HG02852 (cell line): Measurements from ENCODE around the gene PIK3R3.

Source experiments
- ATAC-seq: cut with Tn5 transposase; IDR thresholded peaks from one replicate; pipeline ENCODE4 v1.9.1; 2021; ENCODE audit warnings: mild to moderate bottlenecking, moderate library complexity; ENCODE audit not compliant: unreplicated experiment

PIK3R3 gene

DNA sequence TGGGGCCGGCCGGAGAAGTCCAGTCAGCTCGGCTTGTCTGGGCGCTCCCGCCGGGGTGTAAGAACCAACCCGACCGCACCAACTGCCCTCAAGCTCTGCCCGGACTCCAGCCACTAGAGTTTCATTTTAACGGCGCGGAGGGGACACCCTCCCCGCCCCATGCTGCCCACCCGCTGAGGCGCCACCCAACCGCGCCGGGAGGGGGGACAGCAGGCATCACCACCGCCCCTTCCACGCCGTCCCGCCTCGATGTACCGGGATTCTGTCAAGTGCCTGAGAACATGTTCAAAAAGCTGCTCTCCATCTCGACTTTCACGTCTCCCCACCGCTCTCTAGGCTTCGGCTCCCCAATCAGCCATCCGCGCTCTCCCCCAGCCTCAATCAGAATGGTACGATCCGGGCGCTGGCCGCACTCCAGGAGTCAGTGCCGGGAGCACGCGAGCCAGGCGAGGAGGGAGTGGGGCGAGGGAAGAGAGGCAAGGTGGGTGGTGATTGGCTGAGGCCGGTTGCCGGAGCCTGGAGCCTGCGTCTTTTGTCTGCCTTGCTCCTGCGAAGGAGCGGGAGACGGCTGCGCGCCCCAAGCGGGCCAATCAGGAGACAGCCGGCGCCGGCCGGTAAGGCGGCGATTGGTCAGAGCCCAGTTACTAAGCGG lies at the start of gene PIK3R3:
Gene PIK3R3 (minus strand): TSS at position 101 of the 652 bp plus-strand sequence. CDS start 677 bp downstream, outside the sequence.
- peak; percentile 90 for ATAC-seq

DNA sequence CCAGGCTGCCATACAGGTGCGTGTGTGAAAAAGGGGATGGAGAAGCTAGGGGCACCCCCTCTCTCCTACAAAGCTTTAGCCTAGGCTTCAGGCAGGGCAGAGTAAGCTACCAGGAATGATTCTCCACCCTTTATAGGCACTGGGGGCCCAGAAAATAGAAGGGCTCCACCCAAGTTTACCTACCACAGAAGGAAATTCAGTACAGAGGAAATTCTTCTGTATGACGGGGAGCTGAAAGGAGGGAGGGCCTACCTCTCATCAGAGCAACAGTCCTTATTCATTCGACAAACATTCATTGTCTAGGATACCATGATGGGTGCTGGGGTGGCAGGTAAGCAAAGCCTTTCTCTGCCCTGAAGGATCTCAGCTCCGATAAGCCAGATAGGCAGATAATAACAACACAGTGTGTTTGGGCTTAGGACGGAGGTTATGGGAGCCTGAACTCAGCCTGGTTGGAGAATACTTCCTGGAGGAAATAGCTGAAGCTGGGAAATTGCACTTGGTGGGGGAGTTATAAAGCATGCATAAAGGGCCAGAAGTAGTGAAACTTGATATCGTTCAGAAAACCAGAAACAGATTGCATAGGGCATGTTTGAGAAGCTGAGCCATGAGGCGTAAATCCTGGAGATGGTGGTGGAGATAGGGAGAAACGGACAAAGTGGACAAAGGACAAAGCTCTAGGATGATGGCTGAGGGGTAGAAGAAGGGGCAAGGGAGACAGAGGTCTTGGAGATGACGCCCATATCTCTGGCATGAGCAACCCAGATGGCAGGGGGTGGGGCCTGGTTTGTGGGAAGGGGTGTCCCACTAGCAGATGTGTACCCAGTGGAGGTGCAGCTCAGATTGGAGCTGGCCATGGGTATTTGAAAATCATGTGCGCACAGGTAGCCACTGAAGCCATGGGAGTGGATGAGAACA lies 49.2 kb upstream of the PIK3R3 start:
- ATAC-seq: no peak

- ATAC-seq: no peak
Measured at GRCh38 chr1:46180082-46180616, 47.7 kb upstream of the PIK3R3 start.

- no peak for ATAC-seq
Measured at GRCh38 chr1:46179138-46180081, 47.0 kb upstream of the PIK3R3 start.

- ATAC-seq: no peak
Measured at GRCh38 chr1:46176211-46176865, 43.9 kb upstream of the PIK3R3 start, which contains the start of gene P3R3URF. TSS of gene P3R3URF (minus strand) at chr1:46176488. CDS start at chr1:46176471, 17 bp downstream.

GRCh38 chr1:46175243-46175642 lies 42.8 kb upstream of the PIK3R3 start:
- ATAC-seq: no peak

DNA sequence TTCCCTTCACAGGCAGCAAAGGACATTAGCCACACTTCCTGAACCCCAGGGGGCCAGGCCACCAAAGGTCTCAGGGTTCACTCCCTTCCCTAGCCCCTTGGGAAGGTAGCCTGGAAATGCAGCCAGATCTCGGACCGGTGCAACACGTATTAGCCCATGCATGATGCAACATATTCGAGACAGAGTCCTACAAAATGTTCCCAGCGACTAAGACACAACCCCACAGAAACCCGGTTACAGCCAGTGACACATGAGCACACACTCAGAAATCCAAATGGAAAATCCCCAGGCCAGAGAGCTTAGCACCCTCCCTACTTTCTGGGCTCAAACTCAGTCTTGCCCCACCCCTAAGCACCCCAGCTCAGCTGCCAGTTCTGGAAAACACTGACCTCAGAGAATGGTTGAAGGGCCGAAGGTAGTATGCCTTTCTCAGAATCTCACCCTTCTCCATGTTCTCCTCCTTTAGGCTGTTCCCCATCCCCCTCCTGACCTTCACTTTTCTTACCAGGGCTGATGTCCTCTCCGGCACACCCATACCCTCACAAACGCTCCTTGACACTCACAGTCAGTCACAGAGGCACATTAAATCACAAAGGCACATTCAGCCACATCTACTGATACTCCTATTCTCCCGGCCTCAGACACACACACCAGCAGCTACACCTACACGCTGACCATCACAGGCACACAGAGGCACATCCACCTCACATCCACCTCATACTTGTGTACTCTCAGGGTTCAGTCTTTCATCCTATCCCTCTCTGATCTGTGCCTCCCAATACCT lies 42.2 kb upstream of the PIK3R3 start, which contains the start of gene TSPAN1:
Gene TSPAN1 (plus strand): TSS at position 640 of the 784 bp plus-strand sequence. CDS start 6,021 bp downstream, outside the sequence.
- no peak for ATAC-seq

DNA sequence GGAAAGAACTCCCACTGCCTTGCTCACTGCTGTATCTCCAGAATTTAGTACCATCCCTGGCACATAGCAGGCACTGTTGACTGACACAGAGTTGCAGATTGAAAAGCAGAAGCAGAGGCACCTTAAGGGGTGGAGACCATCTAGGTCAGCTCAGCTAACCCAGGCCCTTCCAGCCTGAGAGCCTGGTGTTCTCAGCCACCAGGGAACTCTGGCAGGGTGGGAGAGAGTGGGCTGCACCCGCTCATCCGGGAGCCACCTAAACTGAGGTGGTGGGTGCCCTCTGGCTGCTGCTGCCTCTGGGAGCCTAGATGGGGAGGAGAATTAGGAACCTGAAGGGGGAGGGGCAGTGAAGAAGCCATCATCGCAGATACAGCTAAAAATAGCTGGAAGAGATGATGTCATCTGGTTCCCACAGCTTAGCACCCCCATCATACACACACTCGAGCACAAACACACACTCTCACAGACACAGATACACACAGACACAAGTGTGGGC lies 41.0 kb upstream of the PIK3R3 start:
- ATAC-seq: no peak

DNA sequence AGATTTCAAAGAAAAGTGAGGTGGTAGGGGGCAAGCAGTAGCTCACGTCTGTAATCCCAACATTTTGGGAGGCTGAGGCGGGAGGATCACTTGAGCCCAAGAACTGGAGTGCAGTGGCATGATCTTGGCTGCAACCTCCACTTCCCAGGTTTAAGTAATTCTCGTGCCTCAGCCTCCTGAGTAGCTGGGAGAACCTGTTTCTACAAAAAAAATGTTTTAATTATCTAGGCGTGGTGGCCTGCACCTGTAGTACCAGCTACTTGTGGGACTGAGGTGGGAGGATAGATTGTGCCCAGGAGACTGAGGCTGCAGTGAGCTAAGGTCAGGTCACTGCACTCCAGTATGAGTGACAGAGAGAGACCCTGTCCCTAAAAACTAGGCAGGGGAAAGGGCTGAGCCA lies 39.9 kb upstream of the PIK3R3 start:
- ATAC-seq: no peak

- ATAC-seq: no peak
Measured at GRCh38 chr1:46171871-46172270, 39.4 kb upstream of the PIK3R3 start.

DNA sequence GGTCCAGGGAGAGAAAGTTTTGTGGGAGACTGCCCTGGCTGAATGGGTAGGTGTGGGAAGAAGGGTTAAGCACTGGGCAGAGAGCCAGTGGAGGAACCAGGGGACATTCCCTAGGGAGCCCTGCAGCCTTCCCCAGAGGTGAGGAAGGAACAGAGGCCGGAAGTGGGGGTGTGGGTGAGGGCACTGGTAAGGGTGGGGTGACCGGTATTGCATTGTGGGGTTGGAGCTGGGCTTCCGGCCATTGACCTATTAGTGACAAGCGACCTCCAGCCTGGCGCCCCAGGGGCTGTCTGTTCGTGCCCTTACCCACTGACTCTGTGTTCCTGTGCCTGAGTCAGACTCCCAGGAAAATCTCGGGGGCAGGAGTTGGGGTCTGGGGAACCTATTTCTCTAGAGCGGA lies 38.9 kb upstream of the PIK3R3 start:
- no peak for ATAC-seq

DNA sequence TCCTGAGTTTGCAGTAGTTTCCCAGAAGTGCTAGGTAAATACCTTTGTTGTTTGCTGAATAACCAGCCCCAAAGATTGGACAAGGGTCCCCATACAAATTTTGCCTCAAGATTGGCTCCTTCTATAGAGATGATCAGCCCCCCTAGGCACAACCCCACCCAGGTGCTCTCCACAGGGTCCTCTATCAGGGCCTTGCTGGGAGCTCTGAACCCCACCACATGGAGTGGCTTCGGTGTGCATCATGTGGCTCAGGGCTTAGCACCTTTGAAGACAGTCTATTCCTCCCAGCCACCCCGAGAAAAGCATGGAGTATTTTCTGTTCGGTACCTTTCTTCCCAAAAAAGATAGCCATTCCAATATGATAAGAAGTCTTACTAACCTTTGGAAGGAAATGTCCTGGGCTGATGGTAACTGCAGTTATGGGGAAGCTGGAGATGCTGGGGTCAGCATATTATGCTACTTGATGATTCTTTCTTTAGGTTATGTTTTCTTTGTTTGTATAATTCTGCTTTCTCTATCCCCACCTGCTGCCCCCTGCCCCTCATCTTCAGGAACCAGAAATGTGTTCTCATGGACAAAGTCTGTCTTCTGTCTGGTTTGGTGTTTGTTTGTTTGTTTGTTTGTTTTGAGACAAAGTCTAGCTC lies 37.5 kb upstream of the PIK3R3 start:
- no peak for ATAC-seq

DNA sequence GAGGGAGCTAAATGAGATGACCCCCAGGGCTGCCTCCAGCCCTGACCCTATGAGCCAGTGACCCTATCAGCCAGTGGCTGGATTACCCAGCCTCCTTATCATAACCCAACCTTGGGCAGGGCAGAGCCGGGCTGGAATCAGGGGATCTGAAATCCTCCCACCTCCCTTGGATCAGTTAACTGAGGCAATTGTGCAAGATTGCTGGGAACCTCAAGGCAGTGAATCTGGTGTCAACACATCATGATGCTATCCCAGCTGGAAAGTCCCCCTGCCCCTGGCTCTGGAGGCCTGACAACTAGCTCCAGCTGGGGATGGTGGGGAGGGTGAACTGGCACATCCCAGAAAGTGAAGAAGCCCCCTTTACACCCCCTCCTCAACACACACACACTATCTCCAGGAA lies 36.0 kb upstream of the PIK3R3 start:
- no peak for ATAC-seq

DNA sequence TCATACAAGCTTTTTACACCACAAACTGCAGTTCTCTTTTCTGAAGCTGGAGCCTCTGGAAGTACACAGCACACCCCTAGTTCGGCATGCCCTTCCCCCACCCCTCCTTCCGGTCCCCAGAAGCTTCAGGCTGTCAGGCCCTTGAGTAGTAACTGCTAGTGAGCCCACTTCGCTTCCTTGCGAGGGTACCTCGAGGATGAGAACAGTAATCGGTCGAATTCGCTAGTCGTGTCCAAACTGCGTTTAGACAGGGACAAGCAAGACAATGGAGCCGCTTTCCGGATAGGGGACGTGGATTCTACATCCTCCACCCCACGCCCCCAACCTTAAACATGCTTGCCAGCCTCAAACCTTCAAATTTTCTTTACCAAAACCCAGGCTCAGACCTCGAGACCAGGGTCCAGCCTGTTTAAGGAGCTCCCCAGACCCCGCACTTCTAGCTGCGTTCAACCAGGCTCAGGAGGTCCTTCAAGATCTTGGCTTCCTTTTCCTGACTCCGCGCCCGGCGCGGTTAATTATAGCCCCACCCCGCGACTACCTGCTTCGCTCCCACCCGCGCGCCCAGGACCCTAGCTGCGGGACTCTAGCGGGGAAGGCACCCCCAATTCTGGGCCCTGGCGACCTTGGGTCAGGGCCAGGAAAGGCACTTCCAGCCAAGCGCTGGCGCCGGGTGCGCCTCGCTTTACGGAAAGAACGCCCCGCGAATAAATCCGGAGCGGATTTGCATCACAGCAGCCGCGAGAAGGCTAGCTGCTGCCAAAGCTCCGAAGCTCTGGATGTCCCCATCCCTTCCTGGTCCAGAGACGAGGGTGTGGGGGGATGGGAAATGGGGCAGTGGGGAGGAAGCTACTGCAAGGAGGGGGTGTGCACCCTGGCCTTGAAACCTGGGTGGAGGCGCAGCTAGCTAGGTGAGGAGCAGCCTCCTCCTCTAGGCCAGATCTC lies 34.4 kb upstream of the PIK3R3 start:
- no peak for ATAC-seq

- ATAC-seq: no peak
Measured at GRCh38 chr1:46160212-46160611, 27.8 kb upstream of the PIK3R3 start.

GRCh38 chr1:46159516-46159915 lies 27.1 kb upstream of the PIK3R3 start:
- ATAC-seq: no peak
